Fibroblast of lung (primary cell): ENCODE data around the gene SMYD1.

Source experiments
- CTCF ChIP-seq, 2 donors: IDR thresholded peaks in 1 of 2; conservative IDR thresholded peaks in 1 of 2; 1 replicate in 1 of 2; 2 replicates in 1 of 2; pipeline ENCODE4 v1.5.1; 2011 to 2012; ENCODE audit warnings: low read length in 2 of 2, control low read depth in 1 of 2, inconsistent platforms in 1 of 2, low read depth in 1 of 2, mild to moderate bottlenecking in 1 of 2
- EZH2 ChIP-seq: IDR thresholded peaks from 2 replicates; pipeline ENCODE4 v1.5.1; 2012; ENCODE audit warnings: low read length, control low read depth, mild to moderate bottlenecking; ENCODE audit errors: missing control alignments

DNA sequence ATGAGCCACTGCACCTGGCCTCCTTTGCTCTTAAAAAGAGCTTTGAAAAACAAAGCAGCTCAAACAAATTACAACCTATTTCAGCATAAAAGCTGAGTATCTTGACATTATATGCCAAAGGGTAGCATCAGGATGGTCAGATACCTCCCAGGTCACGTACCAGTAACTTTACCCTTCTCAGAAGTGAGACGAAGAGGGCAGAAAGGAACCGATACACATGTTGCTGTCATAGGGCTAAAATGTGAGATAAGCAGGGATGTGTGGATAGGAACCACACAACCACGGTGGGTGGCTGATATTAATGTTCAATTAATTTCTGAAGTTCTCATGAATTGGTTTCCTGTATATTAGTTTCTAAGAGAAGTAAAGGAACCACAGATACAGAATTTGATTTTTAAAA lies 38.7 kb upstream of the SMYD1 start:
- no peak for TF ChIP-seq CTCF (conservative IDR thresholded peaks at IDR 0.05 in 1 of 2, IDR thresholded peaks at IDR 0.05 in 1 of 2; ENCODE audit: low read depth in 1 of 2, low read length in 2 of 2)
- no peak for TF ChIP-seq EZH2
